Thyroid gland (tissue), 4 donors: ENCODE data around the gene DNM1L. TPM values are rescaled to one million over a fixed set of nuclear protein-coding genes. Genes with fewer than 3 reads are reported as not detected.

Experiments
- DNase-seq, 2 donors: peaks; one replicate each; pipeline ENCODE4 v3.0.0-alpha.2; 2019
- H3K27ac ChIP-seq, 3 donors: fragments of 200-600 bp; sonication (generic); 1 replicate in 2 of 3; 2 replicates in 1 of 3; pipeline ENCODE4 v1.5.1; 2016 to 2019; ENCODE audit warnings: mild to moderate bottlenecking in 1 of 3, moderate library complexity in 1 of 3
- H3K27me3 ChIP-seq: fragments of 200-600 bp; sonication (generic); one replicate; pipeline ENCODE4 v1.5.1; 2019
- H3K36me3 ChIP-seq, 2 donors: fragments of 200-600 bp; sonication (generic); one replicate each; pipeline ENCODE4 v1.5.1; 2016 to 2019
- H3K4me1 ChIP-seq, 2 donors: fragments of 200-600 bp; sonication (generic); one replicate each; pipeline ENCODE4 v1.5.1; 2017 to 2019
- H3K4me3 ChIP-seq, 3 donors: fragments of 200-600 bp; sonication (generic); replicated peaks in 1 of 3; 1 replicate in 2 of 3; 2 replicates in 1 of 3; pipeline ENCODE4 v1.5.1; 2016; ENCODE audit warnings: mild to moderate bottlenecking in 1 of 3
- H3K9me3 ChIP-seq: fragments of 200-600 bp; sonication (generic); one replicate; pipeline ENCODE4 v1.5.1; 2017
- POLR2A ChIP-seq, 2 donors: fragments of 450-650 bp; IDR thresholded peaks; one replicate each; pipeline ENCODE4 v1.6.1; 2017; ENCODE audit warnings: antibody characterized with exemption in 2 of 2, mild to moderate bottlenecking in 2 of 2, moderate library complexity in 1 of 2
- WGBS, 2 donors: methylation state at CpG; one replicate each; pipeline ENCODE4 v1.1.5; 2017; 5-methylcytosine and 5-hydroxymethylcytosine counted together
- intact Hi-C: fragments of 100-400 bp; cut with DNase I; formaldehyde crosslinking; loops from one replicate; pipeline ENCODE4 v1.15.1; 2023
- total RNA-seq, 4 donors: library from RNA; depleted of rRNA; stranded (reverse); fragments of >200 nt; gene quantifications; one replicate each; pipeline ENCODE4 v1.2.3, GENCODE V29; 2016
- TF ChIP-seq, protein P1 (sequence below), 6 experiments: fragments of 200-600 bp in 3 of 6; fragments of 450-650 bp in 3 of 6; sonication (generic) in 3 of 6; IDR thresholded peaks; one replicate each; pipeline ENCODE4 v1.5.1; 2016 to 2019; ENCODE audit warnings: antibody characterized with exemption in 6 of 6, mild to moderate bottlenecking in 2 of 6, inconsistent platforms in 1 of 6, moderate library complexity in 1 of 6

DNM1L gene
- total RNA-seq, 4 donors from 2014 or later: 49.7 to 93.7 (median 56.8) TPM

DNA sequence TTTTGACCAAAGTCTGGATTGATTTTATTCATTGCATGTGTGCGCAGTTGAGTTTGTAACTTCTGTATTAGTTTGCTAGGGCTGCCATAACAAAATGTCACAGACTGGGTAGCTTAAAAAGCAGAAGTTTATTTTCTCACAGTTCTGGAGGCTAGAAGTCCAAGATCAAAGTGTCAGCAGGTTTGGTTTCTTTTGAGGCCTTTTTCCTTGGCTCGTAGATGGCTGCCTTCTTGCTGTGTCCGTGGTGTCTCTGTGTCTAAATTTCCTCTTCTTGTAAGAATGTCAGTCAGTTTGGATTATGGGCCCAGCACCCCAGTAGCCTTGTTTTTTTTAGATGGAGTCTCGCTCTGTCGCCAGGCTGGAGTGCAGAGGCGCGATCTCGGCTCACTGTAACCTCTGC lies 11.8 kb downstream of the DNM1L start:
- no peaks in the 10 kb centered on the region for H3K4me1 ChIP-seq
- no peaks in the 10 kb centered on the region for H3K9me3 ChIP-seq
- DNase-seq: no peak
- intact Hi-C loops: no loop called here
- WGBS, 2 donors: 83 to 98% methylated on average over 8 of the region's 8 CpGs
- H3K36me3 ChIP-seq: no peaks in the 10 kb centered on the region
- no peak overlapping the region for H3K4me3 ChIP-seq
- H3K27ac ChIP-seq: no peak overlapping the region
- no peaks in the 10 kb centered on the region for H3K27me3 ChIP-seq
- TF ChIP-seq, protein P1, sequence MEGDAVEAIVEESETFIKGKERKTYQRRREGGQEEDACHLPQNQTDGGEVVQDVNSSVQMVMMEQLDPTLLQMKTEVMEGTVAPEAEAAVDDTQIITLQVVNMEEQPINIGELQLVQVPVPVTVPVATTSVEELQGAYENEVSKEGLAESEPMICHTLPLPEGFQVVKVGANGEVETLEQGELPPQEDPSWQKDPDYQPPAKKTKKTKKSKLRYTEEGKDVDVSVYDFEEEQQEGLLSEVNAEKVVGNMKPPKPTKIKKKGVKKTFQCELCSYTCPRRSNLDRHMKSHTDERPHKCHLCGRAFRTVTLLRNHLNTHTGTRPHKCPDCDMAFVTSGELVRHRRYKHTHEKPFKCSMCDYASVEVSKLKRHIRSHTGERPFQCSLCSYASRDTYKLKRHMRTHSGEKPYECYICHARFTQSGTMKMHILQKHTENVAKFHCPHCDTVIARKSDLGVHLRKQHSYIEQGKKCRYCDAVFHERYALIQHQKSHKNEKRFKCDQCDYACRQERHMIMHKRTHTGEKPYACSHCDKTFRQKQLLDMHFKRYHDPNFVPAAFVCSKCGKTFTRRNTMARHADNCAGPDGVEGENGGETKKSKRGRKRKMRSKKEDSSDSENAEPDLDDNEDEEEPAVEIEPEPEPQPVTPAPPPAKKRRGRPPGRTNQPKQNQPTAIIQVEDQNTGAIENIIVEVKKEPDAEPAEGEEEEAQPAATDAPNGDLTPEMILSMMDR (IDR thresholded peaks at IDR 0.05): no peak
- no peak for TF ChIP-seq POLR2A (IDR thresholded peaks at IDR 0.05)

DNA sequence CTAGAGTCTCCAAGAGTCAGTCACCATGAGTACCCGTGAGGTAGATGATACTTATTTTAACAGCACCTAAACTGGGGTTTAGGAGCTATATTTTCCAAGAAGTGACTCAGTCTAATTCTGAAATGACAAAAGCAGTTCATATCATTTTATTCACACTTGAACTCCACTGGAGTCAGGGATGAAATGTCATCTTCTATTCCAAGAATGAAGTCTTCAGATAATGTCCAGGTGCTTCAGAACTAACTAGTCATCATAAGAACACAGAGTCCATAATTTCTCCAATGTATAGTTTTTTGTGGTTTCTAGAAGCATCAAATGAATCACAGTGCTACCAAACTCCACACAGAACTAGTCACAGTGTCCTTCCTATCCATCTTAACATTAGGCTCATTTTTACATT lies 13.3 kb downstream of the DNM1L start:
- H3K27me3 ChIP-seq: no peaks in the 10 kb centered on the region
- intact Hi-C loops: no loop called here
- H3K27ac ChIP-seq: no peak overlapping the region
- no peaks in the 10 kb centered on the region for H3K4me1 ChIP-seq
- TF ChIP-seq POLR2A (IDR thresholded peaks at IDR 0.05): no peak
- TF ChIP-seq, protein P1 (IDR thresholded peaks at IDR 0.05): no peak
- H3K9me3 ChIP-seq: no peaks in the 10 kb centered on the region
- 90 to 91% methylated on average over 1 of the region's 1 CpG for WGBS, 2 donors
- DNase-seq: no peak
- H3K4me3 ChIP-seq: no peak overlapping the region
- H3K36me3 ChIP-seq: no peaks in the 10 kb centered on the region

DNA sequence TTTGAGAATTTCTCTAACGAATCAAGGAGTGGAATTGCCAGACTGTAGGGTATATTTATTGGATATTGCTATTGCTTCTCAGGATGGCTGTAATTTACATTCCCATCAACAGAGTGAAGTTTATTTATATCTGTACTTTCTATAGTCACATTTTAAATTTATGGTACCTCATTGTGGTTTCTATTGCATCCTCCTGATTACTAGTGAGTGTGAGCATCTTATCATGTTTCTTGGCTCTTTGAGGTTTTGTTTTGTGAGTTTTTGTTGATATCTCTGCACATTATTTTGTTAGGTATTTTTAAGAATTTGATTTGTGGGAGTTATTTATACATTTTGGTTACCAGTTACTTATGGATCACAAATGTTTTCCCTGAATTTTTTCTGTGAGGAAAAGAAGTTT lies 13.9 kb downstream of the DNM1L start:
- Histone ChIP-seq H3K27ac (no peak overlapping the region), H3K36me3 (no peaks in the 10 kb centered on the region), H3K4me1 (no peaks in the 10 kb centered on the region), H3K9me3 (no peaks in the 10 kb centered on the region), H3K27me3 (no peaks in the 10 kb centered on the region), H3K4me3 (no peak overlapping the region)
- TF ChIP-seq, protein P1 (IDR thresholded peaks at IDR 0.05): no peak
- TF ChIP-seq POLR2A (IDR thresholded peaks at IDR 0.05): no peak
- intact Hi-C loops: no loop called here
- DNase-seq: no peak
- WGBS, 2 donors: 78 to 98% methylated on average over 1 of the region's 1 CpG

DNA sequence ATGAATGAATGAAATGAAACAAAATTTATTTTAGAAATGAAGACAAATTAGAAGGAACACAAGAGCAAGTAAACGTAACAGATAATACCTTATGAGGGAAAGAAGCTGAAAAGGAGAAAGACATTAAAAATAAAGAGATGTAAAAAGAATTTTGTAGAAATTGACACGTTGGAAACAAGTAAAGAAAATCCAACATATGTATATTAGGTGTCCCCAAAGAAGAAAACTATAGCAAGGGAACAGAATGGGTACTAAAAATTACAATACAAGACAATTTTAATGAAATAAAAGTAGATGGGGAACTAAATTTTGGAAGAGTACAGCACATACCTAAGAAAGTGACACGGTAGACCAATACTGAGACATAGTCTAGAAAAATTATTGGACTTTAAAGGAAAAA lies 16.7 kb downstream of the DNM1L start:
- H3K4me3 ChIP-seq: no peak overlapping the region
- no peaks in the 10 kb centered on the region for H3K27me3 ChIP-seq
- WGBS, 2 donors: 97% methylated on average over 3 of the region's 3 CpGs
- H3K36me3 ChIP-seq: no peaks in the 10 kb centered on the region
- H3K4me1 ChIP-seq: no peaks in the 10 kb centered on the region
- intact Hi-C loops: no loop called here
- H3K27ac ChIP-seq: no peak overlapping the region
- no peaks in the 10 kb centered on the region for H3K9me3 ChIP-seq
- TF ChIP-seq, protein P1 (IDR thresholded peaks at IDR 0.05): no peak
- no peak for TF ChIP-seq POLR2A (IDR thresholded peaks at IDR 0.05)
- no peak for DNase-seq

DNA sequence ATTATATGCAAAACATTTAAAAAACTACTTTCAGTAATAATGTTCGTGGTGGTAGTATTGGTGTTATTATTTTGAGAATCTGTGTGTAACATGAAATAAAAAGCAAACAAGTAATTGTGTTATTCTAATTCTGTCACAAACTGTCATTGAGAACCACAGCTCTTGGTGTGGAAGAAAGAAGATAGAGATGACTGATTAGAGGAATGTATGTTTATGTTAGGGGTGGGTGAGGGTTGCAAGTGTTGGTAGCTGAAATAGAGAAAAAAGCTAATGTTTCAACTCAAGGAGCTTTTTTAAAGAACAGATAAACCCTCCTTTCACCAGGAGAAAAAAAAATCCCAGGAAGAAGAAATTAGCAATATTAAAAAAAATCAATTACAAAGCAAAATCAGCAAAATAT lies 18.3 kb downstream of the DNM1L start:
- TF ChIP-seq, protein P1 (IDR thresholded peaks at IDR 0.05): no peak
- no peak for TF ChIP-seq POLR2A (IDR thresholded peaks at IDR 0.05)
- Histone ChIP-seq H3K27ac (no peak overlapping the region), H3K4me3 (no peak overlapping the region), H3K9me3 (no peaks in the 10 kb centered on the region), H3K4me1 (no peaks in the 10 kb centered on the region), H3K36me3 (peaks cover 0 to 4% of the 10 kb centered on the region in 2 donors), H3K27me3 (no peaks in the 10 kb centered on the region)
- WGBS, 2 donors: 83 to 95% methylated on average over 1 of the region's 1 CpG
- DNase-seq: no peak
- intact Hi-C loops: no loop called here
